ENCODE data around the gene GRN. TPM values are rescaled to one million over a fixed set of nuclear protein-coding genes. Genes with fewer than 3 reads are reported as not detected.

GRN gene
- total and polyA plus RNA-seq, 4 experiments from 2014 or later, result 45.9 to 69.2 (median 49.8) TPM

DNA sequence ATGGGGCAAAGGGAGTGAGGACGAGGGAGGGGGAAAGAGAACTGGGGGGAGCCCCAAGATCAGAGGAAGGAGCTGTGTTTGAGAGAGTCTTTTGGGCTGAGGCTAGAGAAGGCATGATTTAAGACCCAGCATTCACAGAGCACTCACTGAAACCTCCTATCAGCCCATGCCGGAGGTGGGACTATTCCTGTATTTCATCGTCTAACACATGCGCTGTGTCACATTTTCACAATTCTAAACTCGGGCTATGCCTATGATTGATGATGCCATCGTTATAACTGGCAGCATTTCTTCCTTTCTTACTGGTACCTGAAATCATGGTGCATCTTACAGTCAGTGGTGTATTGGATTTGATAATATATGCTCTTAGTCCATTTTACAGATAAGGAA lies 15.0 kb downstream of the GRN start:
- H3K27me3 ChIP-seq (ENCODE audit: insufficient read depth, low read length), result peaks cover 3% of the 10 kb centered on the region
- ChIA-PET CTCF (ENCODE audit: partially characterized antibody) (interaction anchor here (1.0 to 2.2 kb wide), 3 partner anchors 9 to 30 kb away, joined by 3 to 6 read pairs (median 4); partner anchors contain the start of gene GRN), POLR2A (ENCODE audit: partially characterized antibody) (no interaction called here)
- no peak overlapping the region for H3K27ac ChIP-seq (ENCODE audit: low read depth, low read length)
- peak overlapping the region in 1 of 8 donors; percentile 7 for H3K4me3 Mint-ChIP-seq
- H3K4me1 ChIP-seq (ENCODE audit: insufficient read depth, low read length), result no peaks in the 10 kb centered on the region
- peaks cover 2 to 8% of the 10 kb centered on the region in 2 donors for H3K27me3 Mint-ChIP-seq
- no peaks in the 10 kb centered on the region for H3K9me3 Mint-ChIP-seq
- H3K36me3 ChIP-seq (ENCODE audit: insufficient read depth, low read length), result no peaks in the 10 kb centered on the region
- intact Hi-C loops (cut with micrococcal nuclease), result no loop called here
- peaks cover 0 to 8% (median 3%) of the 10 kb centered on the region in 4 donors for H3K4me1 Mint-ChIP-seq
- no peak overlapping the region for H3K27ac Mint-ChIP-seq
- no peaks in the 10 kb centered on the region for H3K9me3 ChIP-seq (ENCODE audit: control insufficient read depth in 1 of 2, low read length in 2 of 2)
- no peak for DNase-seq
- H3K4me3 ChIP-seq (ENCODE audit: low read length in 2 of 2), result no peak overlapping the region
- H3K36me3 Mint-ChIP-seq, result no peaks in the 10 kb centered on the region

DNA sequence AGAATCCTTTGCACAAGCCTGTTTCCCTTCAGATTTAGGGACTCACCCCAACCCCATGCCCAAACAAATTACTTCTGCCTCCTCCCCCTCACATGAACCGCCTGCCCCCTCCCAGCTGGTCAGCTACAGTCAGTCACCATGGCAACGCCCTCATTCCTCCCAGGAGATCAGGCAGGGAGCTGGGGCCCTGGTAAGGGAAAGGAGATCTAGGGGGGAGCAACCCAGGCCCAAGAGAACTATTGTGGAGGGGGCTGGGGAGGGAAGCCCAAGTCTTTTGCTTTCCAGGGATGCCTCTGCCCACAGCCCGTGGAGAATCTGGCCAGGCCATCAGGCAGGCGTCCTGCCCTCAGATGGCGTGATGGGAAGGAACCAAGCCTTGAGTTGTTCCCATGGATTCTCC lies 15.7 kb downstream of the GRN start:
- Mint-ChIP-seq H3K9me3 (no peaks in the 10 kb centered on the region), H3K36me3 (no peaks in the 10 kb centered on the region), H3K4me3 (no peak overlapping the region), H3K27ac (no peak overlapping the region), H3K4me1 (peaks cover 0 to 8% (median 3%) of the 10 kb centered on the region in 4 donors), H3K27me3 (peaks cover 7 to 11% of the 10 kb centered on the region in 2 donors)
- Histone ChIP-seq H3K27ac (ENCODE audit: low read depth, low read length) (no peak overlapping the region), H3K36me3 (ENCODE audit: insufficient read depth, low read length) (no peaks in the 10 kb centered on the region), H3K27me3 (ENCODE audit: insufficient read depth, low read length) (peaks cover 3% of the 10 kb centered on the region), H3K4me3 (ENCODE audit: low read length in 2 of 2) (no peak overlapping the region), H3K4me1 (ENCODE audit: insufficient read depth, low read length) (no peaks in the 10 kb centered on the region), H3K9me3 (ENCODE audit: control insufficient read depth in 1 of 2, low read length in 2 of 2) (no peaks in the 10 kb centered on the region)
- POLR2A ChIA-PET (ENCODE audit: partially characterized antibody), result no interaction called here
- intact Hi-C loops (cut with micrococcal nuclease), result no loop called here
- CTCF ChIA-PET (ENCODE audit: partially characterized antibody), result interaction anchor here (2.2 to 2.8 kb wide), 2 partner anchors 8 to 15 kb away, joined by 6 to 26 read pairs; partner anchors contain the start of gene GRN
- no peak for DNase-seq

DNA sequence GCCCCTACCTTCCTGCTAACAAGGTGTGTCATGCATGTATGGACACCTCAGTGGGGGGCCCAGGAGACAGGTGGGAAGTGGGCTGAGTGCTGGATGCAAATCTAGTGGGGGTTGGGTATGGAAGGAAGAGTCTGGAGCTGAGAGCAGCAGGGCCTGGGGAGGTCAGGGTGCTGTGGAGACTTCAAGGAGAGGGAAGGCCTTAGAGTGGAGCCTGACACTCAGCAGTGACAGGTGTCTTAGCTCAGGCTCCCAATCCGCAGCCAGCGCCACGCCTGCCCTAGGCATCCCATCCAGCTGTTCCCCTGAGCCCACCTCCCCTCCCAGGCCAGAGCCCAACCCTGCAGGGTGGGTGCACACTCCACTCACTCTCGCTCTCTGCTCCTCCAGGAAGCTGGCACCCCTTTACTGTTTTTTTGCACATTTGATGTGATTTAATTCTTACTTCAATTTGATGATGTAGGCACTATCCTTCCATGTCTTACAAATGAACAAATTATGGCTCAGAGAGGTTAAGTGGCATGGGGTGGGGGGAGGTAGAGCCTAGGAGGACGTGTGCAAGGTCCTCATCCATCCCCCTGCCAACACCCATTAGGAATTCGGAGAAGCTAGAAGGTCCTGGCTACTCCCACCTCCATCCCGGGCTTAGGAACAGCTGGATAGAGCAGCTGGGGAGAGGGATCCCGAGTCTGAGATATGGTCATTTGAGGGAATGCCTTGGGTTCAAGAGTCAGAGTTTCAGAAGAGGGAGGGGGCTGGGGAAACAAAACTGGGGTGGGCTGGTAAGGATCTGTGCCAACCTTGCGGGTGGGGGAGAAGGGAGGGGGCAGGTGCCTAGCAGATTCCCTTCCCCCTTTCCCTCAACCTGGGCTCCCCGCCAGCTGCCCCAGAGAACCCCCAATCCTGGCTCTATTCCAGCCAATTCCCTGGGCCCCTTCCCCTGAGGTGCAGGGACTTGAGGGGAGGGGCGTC lies 16.5 kb downstream of the GRN start:
- Mint-ChIP-seq H3K4me3 (no peak overlapping the region), H3K27me3 (peaks cover 12 to 16% of the 10 kb centered on the region in 2 donors), H3K36me3 (no peaks in the 10 kb centered on the region), H3K27ac (no peak overlapping the region), H3K9me3 (no peaks in the 10 kb centered on the region), H3K4me1 (peaks cover 0 to 8% (median 3%) of the 10 kb centered on the region in 4 donors)
- no peak overlapping the region for H3K27ac ChIP-seq (ENCODE audit: low read depth, low read length)
- no peak for DNase-seq
- H3K9me3 ChIP-seq (ENCODE audit: control insufficient read depth in 1 of 2, low read length in 2 of 2), result no peaks in the 10 kb centered on the region
- no peak overlapping the region for H3K4me3 ChIP-seq (ENCODE audit: low read length in 2 of 2)
- POLR2A ChIA-PET (ENCODE audit: partially characterized antibody), result interaction anchor here (0.5 kb wide), 1 partner anchor 1130 kb away, joined by 3 read pairs; no protein-coding TSS in a partner anchor
- intact Hi-C loops (cut with micrococcal nuclease), result no loop called here
- H3K36me3 ChIP-seq (ENCODE audit: insufficient read depth, low read length), result no peaks in the 10 kb centered on the region
- peaks cover 3% of the 10 kb centered on the region for H3K27me3 ChIP-seq (ENCODE audit: insufficient read depth, low read length)
- H3K4me1 ChIP-seq (ENCODE audit: insufficient read depth, low read length), result no peaks in the 10 kb centered on the region
- CTCF ChIA-PET (ENCODE audit: partially characterized antibody), result interaction anchor here (0.7 to 2.8 kb wide), 4 partner anchors 9 to 29 kb away, joined by 3 to 26 read pairs (median 8); partner anchors contain the start of gene GRN

DNA sequence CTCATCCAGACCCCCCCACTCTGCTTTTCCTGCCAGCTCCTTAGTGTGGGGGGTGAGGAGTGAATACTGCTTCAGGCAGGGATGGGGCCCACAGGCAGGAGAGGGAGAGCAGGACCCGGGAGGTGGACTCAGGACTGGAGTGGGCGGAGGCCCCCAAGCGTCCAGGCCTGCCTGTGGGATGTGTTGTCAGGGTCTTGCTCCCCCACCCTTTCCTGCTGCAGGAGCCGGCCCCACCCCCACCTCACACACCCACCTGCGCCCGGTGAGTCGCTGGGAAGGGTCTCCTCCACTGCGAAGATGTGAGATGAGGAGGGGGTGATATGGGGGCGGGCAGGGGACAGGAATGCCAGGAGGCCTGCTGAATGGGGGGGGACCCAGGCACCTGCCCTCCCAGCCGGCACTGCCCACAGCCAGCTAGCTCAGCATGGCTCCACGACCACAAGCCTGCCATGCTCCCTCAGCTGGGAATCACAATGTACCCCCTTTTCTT lies 17.4 kb downstream of the GRN start:
- Mint-ChIP-seq H3K36me3 (no peaks in the 10 kb centered on the region), H3K27ac (no peak overlapping the region), H3K4me3 (peak overlapping the region in 3 of 8 donors; percentile 35 to 49 (median 36)), H3K27me3 (peaks cover 12 to 20% of the 10 kb centered on the region in 2 donors), H3K9me3 (no peaks in the 10 kb centered on the region), H3K4me1 (peaks cover 0 to 8% (median 3%) of the 10 kb centered on the region in 4 donors)
- no peaks in the 10 kb centered on the region for H3K4me1 ChIP-seq (ENCODE audit: insufficient read depth, low read length)
- H3K36me3 ChIP-seq (ENCODE audit: insufficient read depth, low read length), result no peaks in the 10 kb centered on the region
- H3K9me3 ChIP-seq (ENCODE audit: control insufficient read depth in 1 of 2, low read length in 2 of 2), result no peaks in the 10 kb centered on the region
- H3K27ac ChIP-seq (ENCODE audit: low read depth, low read length), result no peak overlapping the region
- H3K4me3 ChIP-seq (ENCODE audit: low read length in 2 of 2), result peak overlapping the region in 1 of 2 donors; percentile 32
- POLR2A ChIA-PET (ENCODE audit: partially characterized antibody), result interaction anchor here (1.2 to 1.4 kb wide), 2 partner anchors 8 to 17 kb away, joined by 4 to 11 read pairs; partner anchors contain the start of gene GRN
- peaks cover 3% of the 10 kb centered on the region for H3K27me3 ChIP-seq (ENCODE audit: insufficient read depth, low read length)
- CTCF ChIA-PET (ENCODE audit: partially characterized antibody), result interaction anchor here (1.1 to 2.8 kb wide), 3 partner anchors 10 to 17 kb away, joined by 3 to 26 read pairs (median 10); partner anchors contain the start of gene GRN
- no peak for DNase-seq
- intact Hi-C loops (cut with micrococcal nuclease), result no loop called here

DNA sequence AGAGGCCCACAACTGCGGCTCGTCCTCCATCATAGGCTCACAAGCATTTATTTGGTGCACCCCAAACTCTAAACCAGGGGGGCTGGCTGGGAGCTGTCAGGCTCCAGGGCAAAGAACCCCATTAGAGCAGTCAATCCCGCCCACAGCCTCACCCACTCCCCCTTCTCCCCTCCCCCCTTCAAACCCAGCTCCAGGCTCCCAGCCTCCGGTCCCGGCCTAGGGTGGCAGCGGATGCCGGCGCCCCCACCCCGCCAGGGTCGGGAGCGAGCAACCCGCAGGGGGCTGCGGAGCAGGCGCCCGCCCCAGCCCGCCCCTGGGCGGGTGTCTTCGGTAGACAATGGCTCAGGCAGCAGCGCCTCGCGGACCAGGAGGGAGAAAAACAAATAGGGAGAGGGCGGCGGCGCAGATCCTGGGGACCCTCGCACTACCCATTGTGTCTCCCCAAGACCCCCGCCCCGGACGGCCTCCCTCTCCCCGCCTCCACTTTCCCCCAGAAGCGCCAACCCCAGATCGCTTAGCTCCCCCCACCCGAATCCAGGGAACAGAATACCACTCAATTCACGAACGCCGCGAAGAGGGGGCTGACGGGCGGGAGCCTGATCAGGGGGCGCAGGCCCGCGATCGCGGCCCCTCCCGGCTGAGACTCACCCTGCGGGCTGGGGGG lies 18.0 kb downstream of the GRN start:
- H3K9me3 ChIP-seq (ENCODE audit: control insufficient read depth in 1 of 2, low read length in 2 of 2), result no peaks in the 10 kb centered on the region
- H3K4me3 ChIP-seq (ENCODE audit: low read length in 2 of 2), result peak overlapping the region; percentile 17 to 32
- intact Hi-C loops (cut with micrococcal nuclease), result no loop called here
- no peaks in the 10 kb centered on the region for H3K9me3 Mint-ChIP-seq
- peak in 2 of 5 donors; percentile 16 to 21 for DNase-seq
- peaks cover 12 to 24% of the 10 kb centered on the region in 2 donors for H3K27me3 Mint-ChIP-seq
- no peaks in the 10 kb centered on the region for H3K36me3 ChIP-seq (ENCODE audit: insufficient read depth, low read length)
- peaks cover 3% of the 10 kb centered on the region for H3K27me3 ChIP-seq (ENCODE audit: insufficient read depth, low read length)
- no peak overlapping the region for H3K27ac Mint-ChIP-seq
- peaks cover 0 to 8% (median 3%) of the 10 kb centered on the region in 4 donors for H3K4me1 Mint-ChIP-seq
- no peaks in the 10 kb centered on the region for H3K36me3 Mint-ChIP-seq
- no peaks in the 10 kb centered on the region for H3K4me1 ChIP-seq (ENCODE audit: insufficient read depth, low read length)
- ChIA-PET POLR2A (ENCODE audit: partially characterized antibody) (interaction anchor here (1.2 to 1.4 kb wide), 2 partner anchors 9 to 18 kb away, joined by 4 to 11 read pairs; partner anchors contain the start of gene GRN), CTCF (ENCODE audit: partially characterized antibody) (interaction anchor here (0.7 to 2.8 kb wide), 5 partner anchors 11 to 33 kb away, joined by 3 to 26 read pairs (median 3); partner anchors contain the start of gene GRN)
- peak overlapping the region; percentile 70 to 80 (median 72) for H3K4me3 Mint-ChIP-seq
- H3K27ac ChIP-seq (ENCODE audit: low read depth, low read length), result no peak overlapping the region

DNA sequence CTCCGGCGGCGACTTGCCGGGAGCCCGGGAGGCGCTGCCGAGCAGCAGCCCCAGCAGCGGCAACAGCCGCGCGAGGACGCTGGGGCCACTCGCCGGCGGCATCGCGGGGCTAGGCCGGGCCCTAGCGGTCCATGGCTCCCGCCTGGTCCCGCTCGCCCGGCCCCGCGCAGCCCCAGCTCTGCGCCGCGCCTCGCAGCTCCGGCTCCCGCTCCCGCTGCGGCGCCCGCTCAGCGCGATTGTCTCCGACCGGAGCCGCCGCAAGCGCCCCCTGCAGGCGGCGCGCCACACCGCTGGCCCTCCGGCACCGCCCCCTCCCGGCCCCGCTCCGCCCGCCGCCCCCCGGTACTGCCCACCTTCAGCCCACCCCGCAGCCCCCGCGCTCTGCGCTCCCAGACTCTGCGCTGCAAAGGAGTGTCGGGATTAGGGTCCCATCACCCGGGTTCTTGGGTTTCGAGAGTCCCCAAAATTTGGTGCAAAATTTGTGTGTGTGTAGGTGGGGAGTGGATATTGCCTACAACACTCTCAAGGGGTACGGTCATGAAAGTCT lies 18.6 kb downstream of the GRN start, which contains the start of gene FAM171A2:
Gene FAM171A2 (minus strand): TSS at position 241 of the 547 bp plus-strand sequence. CDS start 139 bp downstream, at position 102.
- H3K4me1 Mint-ChIP-seq, result peaks cover 0 to 8% (median 3%) of the 10 kb centered on the region in 4 donors
- Histone ChIP-seq H3K4me1 (ENCODE audit: insufficient read depth, low read length) (no peaks in the 10 kb centered on the region), H3K9me3 (ENCODE audit: control insufficient read depth in 1 of 2, low read length in 2 of 2) (no peaks in the 10 kb centered on the region), H3K27me3 (ENCODE audit: insufficient read depth, low read length) (peaks cover 3% of the 10 kb centered on the region), H3K4me3 (ENCODE audit: low read length in 2 of 2) (peak within 1 kb of the TSS; percentile 17 to 32), H3K27ac (ENCODE audit: low read depth, low read length) (no peak within 1 kb of the TSS), H3K36me3 (ENCODE audit: insufficient read depth, low read length) (no peaks in the 10 kb centered on the region)
- H3K27me3 Mint-ChIP-seq, result peaks cover 12 to 24% of the 10 kb centered on the region in 2 donors
- intact Hi-C loops (cut with micrococcal nuclease), result no loop called here
- peak in 4 of 5 donors; percentile 67 to 70 (median 69) for DNase-seq
- ChIA-PET POLR2A (ENCODE audit: partially characterized antibody) (interaction anchor here (1.4 kb wide), 1 partner anchor 9 kb away, joined by 11 read pairs; no protein-coding TSS in a partner anchor), CTCF (ENCODE audit: partially characterized antibody) (interaction anchor here (0.7 to 2.8 kb wide), 7 partner anchors 11 to 154 kb away, joined by 3 to 26 read pairs (median 3); partner anchors contain the start of gene GRN)
- peak within 1 kb of the TSS in 1 of 7 donors; percentile 79 for H3K27ac Mint-ChIP-seq
- H3K4me3 Mint-ChIP-seq, result peak within 1 kb of the TSS; percentile 78 to 91 (median 82)
- H3K36me3 Mint-ChIP-seq, result no peaks in the 10 kb centered on the region
- no peaks in the 10 kb centered on the region for H3K9me3 Mint-ChIP-seq

Measured in CD4-positive, alpha-beta memory T cell (primary cell).